HCT116 (cell line): ENCODE measurements around the gene MYO16. TPM values are rescaled to one million over a fixed set of nuclear protein-coding genes. Genes with fewer than 3 reads are reported as not detected.

Experiments used
- ATAC-seq: fragments of 200-7000 bp; cut with Tn5 transposase; 2 replicates; pipeline ENCODE4 v1.9.1; 2020; ENCODE audit warnings: mild to moderate bottlenecking, moderate library complexity
- BruUV-seq: library from RNA; stranded (reverse); fragments of 400-500 nt; replicated peaks from 2 replicates; lab custom pipeline; 2021; lab: Mats Ljungman, UMichigan
- CTCF ChIA-PET: fragments of 300-600 bp; sonication (Branson Sonifier 250); formaldehyde crosslinking; loops from one replicate; lab custom pipeline; 2021; ENCODE audit warnings: antibody characterized with exemption; lab: Charles Lee
- POLR2A ChIA-PET: fragments of 300-600, 350-600 bp; sonication (Branson Sonifier 250); formaldehyde crosslinking; loops from one replicate; lab custom pipeline; 2021; ENCODE audit warnings: antibody characterized with exemption; lab: Charles Lee
- RAD21 ChIA-PET, 2 experiments: fragments of 300-600 bp; sonication (Branson Sonifier 250); formaldehyde crosslinking; loops; one replicate each; lab custom pipeline; 2023; ENCODE audit warnings: low total read pairs in 2 of 2; ENCODE audit not compliant: uncharacterized antibody in 2 of 2, unreplicated experiment in 2 of 2, low non-redundant PET in 1 of 2; lab: Charles Lee
- DNase-seq: peaks from one replicate; pipeline ENCODE4 v3.0.0-alpha.2; 2010; ENCODE audit warnings: low read depth, low spot score
- H2AFZ ChIP-seq: fragments of 200-600 bp; shearing (Covaris generic), sonication (generic); 2 replicates; pipeline ENCODE4 v1.6.1; 2017; ENCODE audit warnings: low read depth, mixed run types, mixed read lengths, antibody characterized with exemption, low read length; ENCODE audit not compliant: poor library complexity, severe bottlenecking
- H3K27ac ChIP-seq: 2 replicates; pipeline ENCODE4 v1.5.1; 2012; ENCODE audit warnings: low read depth, low read length
- H3K27me3 ChIP-seq: fragments of 200-600 bp; sonication (generic); 2 replicates; pipeline ENCODE4 v1.6.1; 2016; ENCODE audit warnings: mixed run types, low read length, mixed read lengths; ENCODE audit not compliant: insufficient read depth
- H3K36me3 ChIP-seq, 2 experiments: fragments of 200-500 bp in 1 of 2; fragments of 200-600 bp in 1 of 2; sonication (Bioruptor generic) in 1 of 2; sonication (generic) in 1 of 2; 2 replicates each; pipeline versions ENCODE4 v1.5.1 to v1.6.1; 2014 to 2016; ENCODE audit warnings: low read length in 2 of 2, inconsistent platforms in 1 of 2, mixed read lengths in 1 of 2, mixed run types in 1 of 2; ENCODE audit not compliant: insufficient read depth in 2 of 2, control insufficient read depth in 1 of 2
- H3K4me1 ChIP-seq, 2 experiments: fragments of 200-600 bp in 1 of 2; sonication (generic) in 1 of 2; 2 replicates each; pipeline versions ENCODE4 v1.5.1 to v1.6.1; 2012 to 2017; ENCODE audit warnings: low read length in 2 of 2, inconsistent platforms in 1 of 2, mild to moderate bottlenecking in 1 of 2, mixed read lengths in 1 of 2, mixed run types in 1 of 2, moderate library complexity in 1 of 2; ENCODE audit not compliant: insufficient read depth in 2 of 2, control insufficient read depth in 1 of 2
- H3K4me2 ChIP-seq: fragments of 200-600 bp; sonication (generic); 2 replicates; pipeline ENCODE4 v1.6.1; 2017; ENCODE audit warnings: mixed run types, low read length, mixed read lengths
- H3K4me3 ChIP-seq, 2 experiments: fragments of 200-600 bp in 1 of 2; sonication (generic) in 1 of 2; replicated peaks in 1 of 2; 2 replicates each; pipeline ENCODE4 v1.5.1; 2011 to 2016; ENCODE audit warnings: low read length in 2 of 2, control low read depth in 1 of 2, low read depth in 1 of 2, mild to moderate bottlenecking in 1 of 2, mixed read lengths in 1 of 2, mixed run types in 1 of 2
- H3K79me2 ChIP-seq: fragments of 200-600 bp; sonication (generic); 2 replicates; pipeline ENCODE4 v1.6.1; 2017; ENCODE audit warnings: mild to moderate bottlenecking, mixed run types, low read length, moderate library complexity, mixed read lengths; ENCODE audit not compliant: insufficient read depth
- H3K9ac ChIP-seq: fragments of 200-600 bp; sonication (generic); 2 replicates; pipeline ENCODE4 v1.6.1; 2016; ENCODE audit warnings: low read length, mixed read lengths
- H3K9me2 ChIP-seq: fragments of 200-600 bp; sonication (generic), shearing (Covaris generic); 2 replicates; pipeline ENCODE4 v1.6.1; 2017; ENCODE audit warnings: mixed run types, mild to moderate bottlenecking, moderate library complexity; ENCODE audit not compliant: insufficient read depth
- H3K9me3 ChIP-seq, 2 experiments: fragments of 200-500 bp in 1 of 2; fragments of 200-600 bp in 1 of 2; sonication (Bioruptor generic) in 1 of 2; sonication (generic) in 1 of 2; 2 replicates each; pipeline ENCODE4 v1.6.1; 2014 to 2017; ENCODE audit warnings: low read length in 2 of 2, mixed read lengths in 2 of 2, inconsistent platforms in 1 of 2, low read depth in 1 of 2, mild to moderate bottlenecking in 1 of 2, mixed run types in 1 of 2, moderate library complexity in 1 of 2; ENCODE audit not compliant: control insufficient read depth in 1 of 2, insufficient read depth in 1 of 2
- H4K20me1 ChIP-seq: fragments of 200-600 bp; sonication (generic), shearing (Covaris generic); 2 replicates; pipeline ENCODE4 v1.6.1; 2017; ENCODE audit warnings: mixed run types, mild to moderate bottlenecking, moderate library complexity; ENCODE audit not compliant: insufficient read depth
- FOSL1 ChIP-seq: IDR thresholded peaks from 2 replicates; pipeline ENCODE4 v1.6.1; 2012; ENCODE audit warnings: low read depth
- POLR2AphosphoS5 ChIP-seq: IDR thresholded peaks from 2 replicates; pipeline ENCODE4 v1.6.1; 2011; ENCODE audit warnings: mild to moderate bottlenecking, low read depth, low read length, moderate library complexity
- REST ChIP-seq: IDR thresholded peaks from 2 replicates; pipeline ENCODE4 v1.6.1; 2012; ENCODE audit warnings: low read depth
- SP1 ChIP-seq: IDR thresholded peaks from 2 replicates; pipeline ENCODE4 v1.6.1; 2012; ENCODE audit warnings: low read depth
- SRF ChIP-seq: IDR thresholded peaks from 2 replicates; pipeline ENCODE4 v1.6.1; 2012; ENCODE audit warnings: low read depth
- ZNF274 ChIP-seq: fragments of 200-500 bp; sonication (Bioruptor generic); IDR thresholded peaks from 2 replicates; pipeline ENCODE4 v1.6.1; 2014; ENCODE audit warnings: mild to moderate bottlenecking, low read depth, low read length, inconsistent platforms
- intact Hi-C: fragments of 100-400 bp; cut with micrococcal nuclease; formaldehyde crosslinking; loops from 2 replicates; pipeline ENCODE4 v1.10.0; 2022
- total RNA-seq: library from RNA; stranded (reverse); gene quantifications from one replicate; pipeline ENCODE4 v1.2.1, GENCODE V29; 2021; ENCODE audit not compliant: unreplicated experiment

Gene MYO16
- total RNA-seq, 1 experiment from 2014 or later: 0.07 TPM

- TF ChIP-seq ZNF274: no peak
- no peak for TF ChIP-seq REST
- TF ChIP-seq SRF: no peak
- no peak for TF ChIP-seq FOSL1
- TF ChIP-seq SP1: no peak
- TF ChIP-seq POLR2AphosphoS5: no peak
- ChIA-PET POLR2A (no interaction called here), RAD21 (no interaction called here), CTCF (no interaction called here)
- no TSS peak for BruUV-seq
- ATAC-seq (no peak), DNase-seq (no peak)
- no peak overlapping the region for H3K9ac ChIP-seq
- H3K9me2 ChIP-seq: no peaks in the 10 kb centered on the region
- no peak overlapping the region for H3K27ac ChIP-seq
- H3K9me3 ChIP-seq: no peaks in the 10 kb centered on the region
- H2AFZ ChIP-seq: peak overlapping the region; percentile 13
- no peak overlapping the region for H3K4me2 ChIP-seq
- no peaks in the 10 kb centered on the region for H3K79me2 ChIP-seq
- peaks cover 16 to 47% of the 10 kb centered on the region in 2 experiments for H3K4me1 ChIP-seq
- intact Hi-C loops: no loop called here
- H4K20me1 ChIP-seq: no peaks in the 10 kb centered on the region
- no peaks in the 10 kb centered on the region for H3K27me3 ChIP-seq
- no peaks in the 10 kb centered on the region for H3K36me3 ChIP-seq
- no peak overlapping the region for H3K4me3 ChIP-seq
Measured at GRCh38 chr13:108776650-108777049, 147.2 kb downstream of the MYO16 start.
